Mammary epithelial cell (primary cell): Measurements from ENCODE around the gene AOAH.

Experiments
- CTCF ChIP-seq, 2 donors: IDR thresholded peaks in 1 of 2; conservative IDR thresholded peaks in 1 of 2; 2 replicates each; pipeline ENCODE4 v1.5.1; 2011 to 2012; ENCODE audit warnings: inconsistent platforms in 2 of 2, low read length in 2 of 2, mild to moderate bottlenecking in 2 of 2, control low read depth in 1 of 2, low read depth in 1 of 2; ENCODE audit not compliant: insufficient read depth in 1 of 2; ENCODE audit errors: extremely low read depth in 1 of 2
- EZH2 ChIP-seq: IDR thresholded peaks from 2 replicates; pipeline ENCODE4 v1.6.1; 2012; ENCODE audit warnings: low read length, inconsistent platforms, borderline replicate concordance

GRCh38 chr7:36478745-36479144 is 245.5 kb downstream of the AOAH start:
- TF ChIP-seq CTCF (conservative IDR thresholded peaks at IDR 0.05 in 1 of 2, IDR thresholded peaks at IDR 0.05 in 1 of 2; ENCODE audit: extremely low read depth in 1 of 2, insufficient read depth in 1 of 2, low read depth in 1 of 2, low read length in 2 of 2): no peak
- no peak for TF ChIP-seq EZH2
